HEK293 (cell line): Measurements from ENCODE around the gene GABBR2.

Experiments
- CTCF ChIA-PET: fragments of 350-600 bp; formaldehyde crosslinking; extraction: SDS; loops from one replicate; lab custom pipeline; 2021; ENCODE audit warnings: antibody characterized with exemption; lab: Yijun Ruan, JAX
- POLR2A ChIA-PET: fragments of 300-600 bp; formaldehyde crosslinking; extraction: SDS; loops from one replicate; lab custom pipeline; 2020; ENCODE audit warnings: antibody characterized with exemption, inconsistent platforms; lab: Yijun Ruan, JAX
- H3K27ac ChIP-seq: fragments of 200-500 bp; sonication (Bioruptor generic); 2 replicates; pipeline ENCODE4 v1.5.1; 2014; ENCODE audit warnings: low read depth, low read length, control low read depth, inconsistent platforms; ENCODE audit errors: extremely low read depth
- H3K36me3 ChIP-seq, 2 experiments: fragments of 200-500 bp in 1 of 2; sonication (Bioruptor generic) in 1 of 2; 1 replicate in 1 of 2; 2 replicates in 1 of 2; pipeline ENCODE4 v1.5.1; 2014 to 2017; ENCODE audit warnings: inconsistent platforms in 2 of 2, low read length in 2 of 2; ENCODE audit not compliant: control insufficient read depth in 2 of 2, insufficient read depth in 1 of 2
- H3K4me1 ChIP-seq: fragments of 200-500 bp; sonication (Bioruptor generic); 2 replicates; pipeline ENCODE4 v1.5.1; 2014; ENCODE audit warnings: mild to moderate bottlenecking, low read length, inconsistent platforms; ENCODE audit not compliant: control insufficient read depth, insufficient read depth
- H3K4me3 ChIP-seq: 2 replicates; pipeline ENCODE4 v1.5.1; 2011; ENCODE audit warnings: low read depth, mild to moderate bottlenecking, control low read depth, low read length, moderate library complexity
- H3K9me3 ChIP-seq: fragments of 200-500 bp; sonication (Bioruptor generic); 2 replicates; pipeline ENCODE4 v1.5.1; 2014; ENCODE audit warnings: low read depth, low read length, inconsistent platforms; ENCODE audit not compliant: control insufficient read depth, insufficient read depth
- GFI1B ChIP-seq: fragments of 450-650 bp; formaldehyde crosslinking; IDR thresholded peaks from 2 replicates; pipeline ENCODE4 v1.5.1; 2016; ENCODE audit warnings: missing biosample characterization, missing genetic modification characterization
- IKZF3 ChIP-seq: fragments of 450-650 bp; IDR thresholded peaks from 2 replicates; pipeline ENCODE4 v1.5.0; 2018; ENCODE audit warnings: missing biosample characterization, mild to moderate bottlenecking, missing genetic modification characterization, moderate library complexity
- SP7 ChIP-seq: fragments of 450-650 bp; formaldehyde crosslinking; IDR thresholded peaks from 2 replicates; pipeline ENCODE4 v1.5.1; 2016; ENCODE audit warnings: missing biosample characterization, missing genetic modification characterization
- TRIM28 ChIP-seq: IDR thresholded peaks from 2 replicates; pipeline ENCODE4 v1.6.1; 2011; ENCODE audit warnings: low read length, control low read depth, borderline replicate concordance
- ZNF112 ChIP-seq: fragments of 450-650 bp; formaldehyde crosslinking; IDR thresholded peaks from 2 replicates; pipeline ENCODE4 v1.5.0; 2017; ENCODE audit warnings: missing biosample characterization, missing genetic modification characterization
- ZNF114 ChIP-seq: fragments of 450-650 bp; formaldehyde crosslinking; IDR thresholded peaks from 2 replicates; pipeline ENCODE4 v1.5.0; 2017; ENCODE audit warnings: missing biosample characterization, missing genetic modification characterization
- ZNF121 ChIP-seq: fragments of 450-650 bp; formaldehyde crosslinking; IDR thresholded peaks from 2 replicates; pipeline ENCODE4 v1.5.1; 2016; ENCODE audit warnings: missing biosample characterization, missing genetic modification characterization
- ZNF174 ChIP-seq: fragments of 450-650 bp; formaldehyde crosslinking; IDR thresholded peaks from 2 replicates; pipeline ENCODE4 v1.5.0; 2017; ENCODE audit warnings: missing biosample characterization, mild to moderate bottlenecking, missing genetic modification characterization
- ZNF626 ChIP-seq: fragments of 450-650 bp; sonication (Bioruptor Pico); formaldehyde crosslinking; IDR thresholded peaks from 2 replicates; pipeline ENCODE4 v1.5.1; 2018; ENCODE audit warnings: missing biosample characterization, missing genetic modification characterization, inconsistent platforms
- TF ChIP-seq, protein P1 (sequence below): fragments of 450-650 bp; formaldehyde crosslinking; IDR thresholded peaks from 2 replicates; pipeline ENCODE4 v1.5.1; 2016; ENCODE audit warnings: missing biosample characterization, missing genetic modification characterization
- TF ChIP-seq, protein P2 (sequence below): fragments of 450-650 bp; formaldehyde crosslinking; IDR thresholded peaks from 2 replicates; pipeline ENCODE4 v1.5.1; 2016; ENCODE audit warnings: missing biosample characterization, missing genetic modification characterization
- TF ChIP-seq, protein P3 (sequence below): fragments of 450-650 bp; IDR thresholded peaks from 2 replicates; pipeline ENCODE4 v1.5.1; 2018; ENCODE audit warnings: missing biosample characterization, mild to moderate bottlenecking, missing genetic modification characterization
- TF ChIP-seq, protein P4 (sequence below): fragments of 450-650 bp; formaldehyde crosslinking; IDR thresholded peaks from 2 replicates; pipeline ENCODE4 v1.5.1; 2016; ENCODE audit warnings: missing biosample characterization, missing genetic modification characterization
- TF ChIP-seq, protein P5 (sequence below): fragments of 450-650 bp; formaldehyde crosslinking; IDR thresholded peaks from 2 replicates; pipeline ENCODE4 v1.5.1; 2017; ENCODE audit warnings: missing biosample characterization, missing genetic modification characterization
- TF ChIP-seq, protein P6 (sequence below): fragments of 450-650 bp; formaldehyde crosslinking; IDR thresholded peaks from 2 replicates; pipeline ENCODE4 v1.5.1; 2016; ENCODE audit warnings: missing biosample characterization, missing genetic modification characterization

GABBR2 gene

DNA sequence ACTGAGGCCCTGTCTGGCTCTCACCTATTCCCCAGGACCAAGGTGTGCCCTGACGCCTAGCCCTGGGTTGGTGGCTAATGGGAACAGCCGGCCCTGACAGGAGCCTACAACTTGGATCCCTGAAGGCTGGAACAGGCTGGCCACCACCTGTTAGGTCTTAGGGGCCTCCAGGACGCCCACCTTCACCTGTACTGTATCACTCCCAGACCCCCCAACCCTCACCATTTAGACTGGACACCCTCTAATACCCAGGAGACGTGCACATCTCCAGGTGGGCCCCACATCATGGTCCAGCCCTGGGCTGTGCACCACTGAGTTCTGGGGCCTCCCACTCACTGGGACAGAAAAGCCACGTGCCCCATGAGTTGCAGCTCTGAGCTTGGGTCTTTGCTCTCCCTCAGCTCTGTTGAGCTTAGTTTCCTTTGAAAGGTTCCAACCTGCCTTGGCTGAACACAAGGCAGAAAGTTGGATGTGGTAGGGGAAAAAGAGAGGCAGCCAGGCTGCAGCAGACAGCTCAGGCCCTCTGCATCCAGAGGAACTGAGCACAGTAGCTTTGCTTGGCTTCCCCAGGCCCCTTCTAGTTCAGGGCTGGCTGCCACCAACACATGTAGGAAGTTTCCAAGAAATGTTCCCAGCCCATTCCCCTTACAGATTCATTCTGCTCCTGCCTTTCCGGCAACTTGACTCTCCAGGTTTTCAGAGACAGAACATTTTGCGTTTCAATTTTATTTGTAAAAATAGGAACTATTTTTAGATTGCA is 336.5 kb downstream of the GABBR2 start:
- no peaks in the 10 kb centered on the region for H3K36me3 ChIP-seq
- no peaks in the 10 kb centered on the region for H3K4me1 ChIP-seq
- H3K27ac ChIP-seq: no peak overlapping the region
- no peaks in the 10 kb centered on the region for H3K9me3 ChIP-seq
- ChIA-PET POLR2A (no interaction called here), CTCF (no interaction called here)
- no peak overlapping the region for H3K4me3 ChIP-seq
- TF ChIP-seq, protein P1, sequence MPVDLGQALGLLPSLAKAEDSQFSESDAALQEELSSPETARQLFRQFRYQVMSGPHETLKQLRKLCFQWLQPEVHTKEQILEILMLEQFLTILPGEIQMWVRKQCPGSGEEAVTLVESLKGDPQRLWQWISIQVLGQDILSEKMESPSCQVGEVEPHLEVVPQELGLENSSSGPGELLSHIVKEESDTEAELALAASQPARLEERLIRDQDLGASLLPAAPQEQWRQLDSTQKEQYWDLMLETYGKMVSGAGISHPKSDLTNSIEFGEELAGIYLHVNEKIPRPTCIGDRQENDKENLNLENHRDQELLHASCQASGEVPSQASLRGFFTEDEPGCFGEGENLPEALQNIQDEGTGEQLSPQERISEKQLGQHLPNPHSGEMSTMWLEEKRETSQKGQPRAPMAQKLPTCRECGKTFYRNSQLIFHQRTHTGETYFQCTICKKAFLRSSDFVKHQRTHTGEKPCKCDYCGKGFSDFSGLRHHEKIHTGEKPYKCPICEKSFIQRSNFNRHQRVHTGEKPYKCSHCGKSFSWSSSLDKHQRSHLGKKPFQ (tag by site-specific recombination): no peak

DNA sequence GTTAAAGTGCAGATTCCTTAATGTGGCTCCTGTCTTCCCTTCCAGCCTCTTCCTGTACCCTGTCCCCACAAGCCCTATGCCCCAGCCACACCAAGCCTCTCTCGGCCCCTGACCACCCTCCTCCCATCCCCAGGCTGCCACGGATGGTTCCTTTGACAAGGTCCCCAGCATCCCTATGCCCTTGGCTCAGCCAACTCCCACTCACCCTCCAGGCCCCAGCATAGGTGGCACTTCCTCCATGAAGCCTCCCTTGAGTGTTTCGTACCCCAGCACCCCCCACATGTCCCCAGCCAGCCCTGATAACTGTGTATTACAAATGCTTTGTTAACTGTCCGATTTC is 337.8 kb downstream of the GABBR2 start:
- no peak for TF ChIP-seq IKZF3 (tag by site-specific recombination)
- no peak for TF ChIP-seq ZNF626 (tag by site-specific recombination)
- no peak for TF ChIP-seq ZNF121 (tag by site-specific recombination)
- TF ChIP-seq GFI1B (tag by site-specific recombination): no peak
- TF ChIP-seq, protein P2, sequence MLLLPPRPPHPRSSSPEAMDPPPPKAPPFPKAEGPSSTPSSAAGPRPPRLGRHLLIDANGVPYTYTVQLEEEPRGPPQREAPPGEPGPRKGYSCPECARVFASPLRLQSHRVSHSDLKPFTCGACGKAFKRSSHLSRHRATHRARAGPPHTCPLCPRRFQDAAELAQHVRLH (tag by site-specific recombination): no peak
- TF ChIP-seq, protein P3, sequence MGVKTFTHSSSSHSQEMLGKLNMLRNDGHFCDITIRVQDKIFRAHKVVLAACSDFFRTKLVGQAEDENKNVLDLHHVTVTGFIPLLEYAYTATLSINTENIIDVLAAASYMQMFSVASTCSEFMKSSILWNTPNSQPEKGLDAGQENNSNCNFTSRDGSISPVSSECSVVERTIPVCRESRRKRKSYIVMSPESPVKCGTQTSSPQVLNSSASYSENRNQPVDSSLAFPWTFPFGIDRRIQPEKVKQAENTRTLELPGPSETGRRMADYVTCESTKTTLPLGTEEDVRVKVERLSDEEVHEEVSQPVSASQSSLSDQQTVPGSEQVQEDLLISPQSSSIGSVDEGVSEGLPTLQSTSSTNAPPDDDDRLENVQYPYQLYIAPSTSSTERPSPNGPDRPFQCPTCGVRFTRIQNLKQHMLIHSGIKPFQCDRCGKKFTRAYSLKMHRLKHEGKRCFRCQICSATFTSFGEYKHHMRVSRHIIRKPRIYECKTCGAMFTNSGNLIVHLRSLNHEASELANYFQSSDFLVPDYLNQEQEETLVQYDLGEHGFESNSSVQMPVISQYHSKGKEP (tag by site-specific recombination): no peak
- TF ChIP-seq, protein P4, sequence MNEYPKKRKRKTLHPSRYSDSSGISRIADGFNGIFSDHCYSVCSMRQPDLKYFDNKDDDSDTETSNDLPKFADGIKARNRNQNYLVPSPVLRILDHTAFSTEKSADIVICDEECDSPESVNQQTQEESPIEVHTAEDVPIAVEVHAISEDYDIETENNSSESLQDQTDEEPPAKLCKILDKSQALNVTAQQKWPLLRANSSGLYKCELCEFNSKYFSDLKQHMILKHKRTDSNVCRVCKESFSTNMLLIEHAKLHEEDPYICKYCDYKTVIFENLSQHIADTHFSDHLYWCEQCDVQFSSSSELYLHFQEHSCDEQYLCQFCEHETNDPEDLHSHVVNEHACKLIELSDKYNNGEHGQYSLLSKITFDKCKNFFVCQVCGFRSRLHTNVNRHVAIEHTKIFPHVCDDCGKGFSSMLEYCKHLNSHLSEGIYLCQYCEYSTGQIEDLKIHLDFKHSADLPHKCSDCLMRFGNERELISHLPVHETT (tag by site-specific recombination): no peak
- TF ChIP-seq, protein P5, sequence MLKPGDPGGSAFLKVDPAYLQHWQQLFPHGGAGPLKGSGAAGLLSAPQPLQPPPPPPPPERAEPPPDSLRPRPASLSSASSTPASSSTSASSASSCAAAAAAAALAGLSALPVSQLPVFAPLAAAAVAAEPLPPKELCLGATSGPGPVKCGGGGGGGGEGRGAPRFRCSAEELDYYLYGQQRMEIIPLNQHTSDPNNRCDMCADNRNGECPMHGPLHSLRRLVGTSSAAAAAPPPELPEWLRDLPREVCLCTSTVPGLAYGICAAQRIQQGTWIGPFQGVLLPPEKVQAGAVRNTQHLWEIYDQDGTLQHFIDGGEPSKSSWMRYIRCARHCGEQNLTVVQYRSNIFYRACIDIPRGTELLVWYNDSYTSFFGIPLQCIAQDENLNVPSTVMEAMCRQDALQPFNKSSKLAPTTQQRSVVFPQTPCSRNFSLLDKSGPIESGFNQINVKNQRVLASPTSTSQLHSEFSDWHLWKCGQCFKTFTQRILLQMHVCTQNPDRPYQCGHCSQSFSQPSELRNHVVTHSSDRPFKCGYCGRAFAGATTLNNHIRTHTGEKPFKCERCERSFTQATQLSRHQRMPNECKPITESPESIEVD (tag by site-specific recombination): no peak
- TF ChIP-seq SP7 (tag by site-specific recombination): no peak
- no peak for TF ChIP-seq ZNF174 (tag by site-specific recombination)
- no peak for TF ChIP-seq TRIM28
- TF ChIP-seq ZNF112 (tag by site-specific recombination): no peak
- TF ChIP-seq, protein P6, sequence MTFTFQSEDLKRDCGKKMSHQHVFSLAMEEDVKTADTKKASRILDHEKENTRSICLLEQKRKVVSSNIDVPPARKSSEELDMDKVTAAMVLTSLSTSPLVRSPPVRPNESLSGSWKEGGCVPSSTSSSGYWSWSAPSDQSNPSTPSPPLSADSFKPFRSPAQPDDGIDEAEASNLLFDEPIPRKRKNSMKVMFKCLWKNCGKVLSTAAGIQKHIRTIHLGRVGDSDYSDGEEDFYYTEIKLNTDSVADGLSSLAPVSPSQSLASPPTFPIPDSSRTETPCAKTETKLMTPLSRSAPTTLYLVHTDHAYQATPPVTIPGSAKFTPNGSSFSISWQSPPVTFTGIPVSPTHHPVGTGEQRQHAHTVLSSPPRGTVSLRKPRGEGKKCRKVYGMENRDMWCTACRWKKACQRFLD (tag by site-specific recombination): no peak
- TF ChIP-seq ZNF114 (tag by site-specific recombination): no peak
- Histone ChIP-seq H3K4me3 (no peak overlapping the region), H3K27ac (no peak overlapping the region), H3K4me1 (no peaks in the 10 kb centered on the region), H3K36me3 (no peaks in the 10 kb centered on the region), H3K9me3 (no peaks in the 10 kb centered on the region)
- ChIA-PET CTCF (interaction anchor here (0.6 kb wide), 1 partner anchor 79 kb away, joined by 4 read pairs; no protein-coding TSS in a partner anchor), POLR2A (no interaction called here)
